ENCODE results near the gene CARD6. TPM values are rescaled to one million over a fixed set of nuclear protein-coding genes. Genes with fewer than 3 reads are reported as not detected.
"Not testable (repeated sequence)": the region's sequence is repeated elsewhere in the genome, so short reads cannot be mapped to it uniquely, and the experiment has no call there.

Gene CARD6
- total RNA-seq, 1 donor = 4.3 TPM

DNA sequence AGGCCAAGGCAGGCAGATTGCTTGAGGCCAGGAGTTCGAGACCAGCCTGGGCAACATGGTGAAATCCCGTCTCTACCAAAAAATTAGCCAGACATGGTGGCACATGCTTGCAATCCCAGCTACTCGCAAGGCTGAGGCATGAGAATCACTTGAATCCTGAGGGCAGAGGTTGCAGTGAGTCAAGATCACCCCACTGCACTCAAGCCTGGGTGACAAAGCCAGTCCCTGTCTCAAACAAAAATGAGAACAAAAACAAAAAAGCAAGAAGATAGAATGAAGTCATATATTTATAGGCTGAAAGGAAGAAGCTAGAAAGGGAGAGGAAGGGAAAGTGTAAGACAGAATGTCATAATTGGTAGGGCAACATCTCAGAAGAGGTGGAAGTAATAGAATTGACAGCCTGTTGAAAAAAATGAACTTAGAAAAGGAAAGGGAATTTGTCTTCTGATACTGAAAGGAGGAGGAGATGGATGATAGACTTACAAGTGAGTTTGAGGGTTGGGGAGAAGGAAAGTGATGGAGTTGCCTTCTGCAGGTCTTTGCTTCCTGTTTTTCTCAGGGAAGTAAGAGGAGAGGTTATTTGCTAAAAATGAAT is 32.2 kb downstream of the CARD6 start:
- DNase-seq (ENCODE audit: low read depth in 2 of 3, low spot score in 2 of 3) = no peak

DNA sequence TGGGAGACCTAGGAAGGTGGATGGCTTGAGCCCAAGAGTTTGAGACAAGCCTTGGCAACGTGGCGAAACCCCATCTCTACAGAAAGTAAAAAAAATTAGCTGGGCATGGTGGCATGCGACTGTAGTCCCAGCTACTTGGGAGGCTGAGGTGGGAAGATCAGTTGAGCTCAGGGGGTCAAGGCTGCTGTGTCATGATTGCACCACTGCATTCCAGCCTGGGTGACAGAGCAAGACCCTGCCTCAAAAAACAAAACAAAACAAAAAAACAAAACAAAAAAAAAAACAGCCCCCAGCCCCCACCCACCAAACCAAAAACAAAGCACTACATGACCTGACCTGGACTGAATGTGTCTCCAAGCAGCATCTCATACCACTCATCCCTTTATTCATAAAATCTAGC is 34.8 kb downstream of the CARD6 start:
- no peak for DNase-seq (ENCODE audit: low read depth in 2 of 3, low spot score in 2 of 3)

- no peak for DNase-seq (ENCODE audit: low read depth in 2 of 3, low spot score in 2 of 3)
These were observed 36.3 kb downstream of the CARD6 start for GRCh38 chr5:40877371-40877988.

GRCh38 chr5:40879163-40879942 is 38.2 kb downstream of the CARD6 start:
- peak in 2 of 3 donors; percentile 14 to 49 for DNase-seq (ENCODE audit: low read depth in 2 of 3, low spot score in 2 of 3)

DNA sequence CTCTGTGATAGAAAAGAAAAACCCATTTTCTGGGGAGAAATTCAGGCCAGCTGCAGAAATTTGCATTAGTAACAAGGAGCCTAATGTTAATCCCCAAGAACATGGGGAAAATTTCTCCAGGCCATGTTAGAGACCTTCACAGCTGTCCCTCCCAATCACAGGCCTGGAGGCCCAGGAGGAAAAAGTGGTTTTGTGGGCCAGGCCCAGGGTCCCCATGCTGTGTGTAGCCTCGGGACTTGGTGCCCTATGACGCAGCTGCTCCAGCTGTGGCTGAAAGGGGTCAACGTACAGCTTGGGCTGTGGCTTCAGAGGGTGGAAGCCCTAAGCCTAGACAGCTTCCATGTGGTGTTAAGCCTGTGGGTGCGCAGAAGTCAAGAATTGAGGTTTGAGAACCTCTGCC is 41.1 kb downstream of the CARD6 start:
- DNase-seq (ENCODE audit: low read depth in 2 of 3, low spot score in 2 of 3) = no peak

- DNase-seq (ENCODE audit: low read depth in 2 of 3, low spot score in 2 of 3) = not testable (repeated sequence)
These were observed 41.9 kb downstream of the CARD6 start for GRCh38 chr5:40883051-40883450.

GRCh38 chr5:40895440-40896425 is 54.6 kb downstream of the CARD6 start:
- not testable (repeated sequence) for DNase-seq (ENCODE audit: low read depth in 2 of 3, low spot score in 2 of 3)

GRCh38 chr5:40904205-40904993 is 63.2 kb downstream of the CARD6 start:
- peak in 2 of 3 donors; percentile 18 to 34 for DNase-seq (ENCODE audit: low read depth in 2 of 3, low spot score in 2 of 3)

DNA sequence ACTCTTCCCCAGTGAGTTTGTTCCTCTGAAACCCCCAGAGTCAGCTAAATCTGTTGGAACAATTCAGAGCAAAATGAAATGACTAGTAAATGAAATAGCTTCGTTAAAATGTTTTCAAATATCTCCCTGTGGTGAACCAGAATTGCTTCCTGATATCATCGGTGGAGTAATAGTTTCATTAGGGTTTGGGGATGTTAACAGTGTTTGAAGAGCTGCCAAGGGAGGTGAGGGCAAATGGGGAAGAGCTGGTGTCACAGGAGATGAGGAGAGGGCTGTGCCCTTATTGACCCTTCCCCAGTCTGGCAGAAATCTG is 63.8 kb downstream of the CARD6 start:
- DNase-seq (ENCODE audit: low read depth in 2 of 3, low spot score in 2 of 3) = no peak

DNA sequence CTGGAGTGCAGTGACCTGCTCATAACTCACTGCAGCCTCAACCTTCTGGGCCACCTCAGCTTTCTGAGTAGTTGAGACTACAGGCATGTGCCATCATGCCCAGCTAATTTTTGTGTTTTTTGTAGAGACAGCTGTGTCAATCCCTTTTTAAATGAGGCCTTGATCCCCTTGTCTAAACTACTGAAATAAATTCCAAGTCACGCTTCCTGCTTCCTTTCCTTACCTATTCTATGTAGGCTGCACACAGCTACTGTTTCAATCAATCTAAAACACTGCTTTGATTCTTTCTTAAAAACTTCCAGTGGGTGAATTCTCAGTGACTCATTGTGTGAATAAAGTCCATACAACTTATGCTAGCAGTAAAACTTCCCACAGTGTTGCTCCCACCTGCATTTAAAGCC is 65.2 kb downstream of the CARD6 start:
- DNase-seq (ENCODE audit: low read depth in 2 of 3, low spot score in 2 of 3) = no peak

DNA sequence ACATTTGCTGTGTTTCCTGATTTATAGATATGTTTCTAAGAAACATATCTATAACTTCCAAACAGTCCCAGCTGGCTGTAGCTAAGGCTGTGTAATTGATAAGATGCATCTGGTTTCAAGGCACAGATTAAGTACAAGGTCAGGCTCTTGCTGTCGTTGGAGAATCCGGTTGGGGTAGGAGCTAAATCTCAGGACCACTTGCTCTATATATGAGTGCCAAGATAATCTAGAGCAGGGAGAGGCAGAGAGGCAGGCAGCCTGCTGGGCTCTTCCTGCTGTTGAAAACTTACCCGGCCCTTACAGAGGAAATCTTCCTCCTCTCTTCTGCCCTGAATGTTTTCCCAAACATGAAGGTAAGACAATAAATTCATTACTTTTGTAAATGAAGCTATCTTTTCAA is 68.1 kb downstream of the CARD6 start, which contains the start of gene C7:
TSS of gene C7 (plus strand) at position 234 of the 400 bp plus-strand sequence. CDS start at position 348, 114 bp downstream.
- DNase-seq (ENCODE audit: low read depth in 2 of 3, low spot score in 2 of 3) = no peak

DNA sequence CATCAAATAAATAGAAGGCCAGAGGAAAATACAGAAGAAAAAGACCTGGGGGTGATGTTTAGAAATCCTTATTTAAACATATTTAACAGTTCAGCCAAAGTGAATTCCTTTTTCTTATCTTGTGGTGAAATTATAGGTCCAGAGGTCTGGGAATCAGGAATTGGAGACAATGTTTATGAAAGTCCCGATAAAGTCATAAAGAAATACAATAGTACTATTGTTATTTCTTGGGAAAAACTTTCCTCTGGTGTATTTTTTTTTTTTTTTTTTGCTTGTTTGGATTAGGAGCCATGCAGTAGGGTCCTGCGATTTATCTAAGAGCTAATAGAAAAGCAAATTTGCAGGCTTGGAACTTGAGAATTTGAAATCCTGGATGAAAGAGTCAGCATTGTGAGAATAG is 68.6 kb downstream of the CARD6 start:
- no peak for DNase-seq (ENCODE audit: low read depth in 2 of 3, low spot score in 2 of 3)

Small RNAs within 50 kb of the gene (small RNA-seq; reads per million reads assigned to genes)
- 1.9 reads per million, percentile 65 among the genes with 10 or more reads in this experiment for gene SNORD72

Other genes starting within 250 kb of the CARD6 start
- 323 TPM for gene PTGER4, start 161.5 kb upstream of the CARD6 start, total RNA-seq
- 3.8 TPM for gene TTC33, start 85.4 kb upstream of the CARD6 start, total RNA-seq
- 27.5 TPM for gene PRKAA1, start 43.0 kb upstream of the CARD6 start, total RNA-seq
- gene RPL37, start 6.1 kb upstream of the CARD6 start, total RNA-seq = 101 TPM
- gene C7, start 68.1 kb downstream of the CARD6 start, total RNA-seq = not detected
- not detected for gene MROH2B, start 230.0 kb downstream of the CARD6 start, total RNA-seq

Data from hematopoietic multipotent progenitor cell (in vitro differentiated cells).